GM18517 (cell line): ENCODE measurements around the gene TAS2R30.
"Not testable (repeated sequence)": the region's sequence is repeated elsewhere in the genome, so short reads cannot be mapped to it uniquely, and the experiment has no call there.

Experiments
- ATAC-seq: cut with Tn5 transposase; IDR thresholded peaks from one replicate; pipeline ENCODE4 v1.9.1; 2021; ENCODE audit warnings: mild to moderate bottlenecking, moderate library complexity; ENCODE audit not compliant: unreplicated experiment

Gene TAS2R30

DNA sequence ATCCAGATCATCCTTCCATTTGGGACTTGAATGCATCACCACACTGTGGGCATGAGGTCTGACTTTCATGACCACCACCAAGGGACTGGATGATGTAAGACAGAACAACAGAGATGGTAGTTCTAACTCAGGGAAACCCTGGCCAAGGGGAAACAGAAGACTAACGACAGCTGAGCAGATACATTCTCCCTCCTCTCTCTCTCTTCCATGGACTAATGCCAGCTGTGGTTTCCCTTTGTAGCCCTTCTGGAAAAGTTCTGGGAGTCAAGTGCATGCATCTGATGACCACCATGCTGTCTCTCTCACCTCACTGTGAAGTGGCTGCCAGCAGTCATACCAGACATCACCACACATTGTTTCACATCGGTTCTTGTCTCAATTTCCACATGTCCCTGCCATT, 3.4 kb downstream of the TAS2R30 start:
- ATAC-seq: no peak

GRCh38 chr12:11130382-11130781, 4.1 kb downstream of the TAS2R30 start:
- no peak for ATAC-seq

DNA sequence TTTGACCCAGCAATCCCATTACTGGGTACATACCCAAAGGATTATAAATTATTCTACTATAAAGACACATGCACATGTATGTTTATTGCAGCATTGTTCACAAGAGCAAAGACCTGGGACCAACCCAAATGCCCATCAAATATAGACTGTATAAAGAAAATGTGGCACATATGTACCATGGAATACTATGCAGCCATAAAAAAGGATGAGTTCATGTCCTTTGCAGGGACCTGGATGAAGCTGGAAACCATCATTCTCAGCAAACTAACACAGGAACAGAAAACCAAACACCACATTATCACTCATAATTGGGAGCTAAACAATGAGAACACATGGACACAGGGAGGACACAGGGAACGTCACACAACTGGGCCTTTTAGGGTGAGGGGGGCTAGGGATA, 20.3 kb downstream of the TAS2R30 start:
- ATAC-seq: not testable (repeated sequence)

GRCh38 chr12:11111213-11111612, 23.2 kb downstream of the TAS2R30 start:
- not testable (repeated sequence) for ATAC-seq

DNA sequence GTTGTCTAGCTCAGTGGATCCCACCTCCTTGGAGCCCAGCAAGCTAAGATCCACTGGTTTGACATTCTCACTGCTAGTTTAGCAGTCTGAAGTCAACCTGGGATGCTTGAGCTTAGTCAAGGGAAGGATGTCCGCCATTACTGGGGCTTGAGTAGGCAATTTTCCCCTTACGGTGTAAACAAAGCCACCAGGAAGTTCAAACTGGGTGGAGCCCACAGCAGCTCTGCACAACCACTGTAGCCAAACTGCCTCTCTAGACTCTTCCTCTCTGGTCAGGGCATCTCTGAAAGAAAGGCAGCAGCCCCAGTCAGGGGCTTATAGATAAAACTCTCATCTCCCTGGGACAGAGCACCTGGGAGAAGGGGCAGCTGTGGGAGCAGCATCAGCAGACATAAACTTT, 25.6 kb downstream of the TAS2R30 start:
- no peak for ATAC-seq

DNA sequence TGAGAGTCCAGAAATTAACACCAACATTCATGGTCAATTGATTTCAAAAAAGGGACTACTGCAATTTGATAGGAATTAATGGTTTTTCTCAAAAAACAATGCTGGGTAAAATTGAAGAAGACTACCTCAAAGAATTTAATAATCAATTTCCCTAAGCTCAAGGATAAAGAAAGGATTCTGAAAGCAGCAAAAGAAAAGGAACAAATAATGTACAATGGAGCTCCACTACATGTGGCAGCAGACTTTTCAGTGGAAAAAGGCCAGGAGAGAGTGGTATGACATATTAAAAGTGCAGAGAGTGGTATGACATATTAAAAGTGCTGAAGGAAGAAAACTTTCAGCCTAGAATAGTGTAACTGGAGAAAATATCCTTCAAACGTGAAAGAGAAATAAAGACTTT, 26.7 kb downstream of the TAS2R30 start:
- no peak for ATAC-seq

- ATAC-seq: no peak
Measured at GRCh38 chr12:11106288-11106687, 28.2 kb downstream of the TAS2R30 start.

GRCh38 chr12:11105546-11105945, 28.9 kb downstream of the TAS2R30 start:
- no peak for ATAC-seq

DNA sequence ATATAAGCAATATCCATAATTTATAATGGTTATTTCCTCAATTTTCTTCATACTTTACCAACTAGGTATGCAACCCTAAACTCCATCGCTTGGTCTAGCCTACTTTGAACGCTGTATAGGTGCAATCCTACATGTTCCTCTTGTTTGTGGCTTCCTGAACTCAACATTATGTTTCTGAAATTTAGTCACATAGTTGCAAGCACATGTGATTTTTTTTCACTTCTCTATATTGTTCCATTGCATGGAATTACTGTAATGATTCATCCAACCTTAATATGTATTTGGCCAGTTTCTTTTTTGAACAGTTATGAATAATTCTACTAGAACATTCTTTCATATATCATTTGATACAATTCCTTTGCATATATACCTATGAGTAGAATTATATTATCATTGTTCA, 39.5 kb downstream of the TAS2R30 start:
- ATAC-seq: not testable (repeated sequence)

- no peak for ATAC-seq
Measured at GRCh38 chr12:11092128-11092527, 42.3 kb downstream of the TAS2R30 start, which contains the start of gene TAS2R43. Gene TAS2R43, minus strand, starts transcription at chr12:11092313. Its CDS starts 84 bp downstream, at chr12:11092229.

GRCh38 chr12:11089246-11089645, 45.2 kb downstream of the TAS2R30 start:
- ATAC-seq: no peak

DNA sequence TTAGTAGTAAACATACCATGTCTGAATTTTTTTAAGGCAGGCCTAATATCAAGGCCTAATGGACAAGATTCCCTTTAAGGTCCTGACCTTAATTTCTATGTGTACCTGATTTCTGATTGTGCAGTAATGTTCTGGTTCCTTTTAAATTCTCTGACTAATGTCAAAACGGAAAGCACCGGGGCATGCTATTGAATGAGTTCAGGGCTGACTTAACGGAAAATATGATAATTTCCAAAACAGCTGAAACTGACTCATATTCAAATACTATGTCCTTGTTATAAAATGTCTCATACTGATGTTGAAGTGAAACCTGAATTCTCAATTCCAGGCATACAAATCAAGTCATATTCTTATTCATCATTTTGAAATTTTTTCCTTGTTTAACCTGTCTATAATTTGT, 49.0 kb downstream of the TAS2R30 start:
- ATAC-seq: no peak
